NCI-H146 (cell line): ENCODE measurements around the gene RREB1.

Experiments used
- DNase-seq: peaks from one replicate; lab custom pipeline; 2025; lab: John Stamatoyannopoulos, UW

RREB1 gene

DNA sequence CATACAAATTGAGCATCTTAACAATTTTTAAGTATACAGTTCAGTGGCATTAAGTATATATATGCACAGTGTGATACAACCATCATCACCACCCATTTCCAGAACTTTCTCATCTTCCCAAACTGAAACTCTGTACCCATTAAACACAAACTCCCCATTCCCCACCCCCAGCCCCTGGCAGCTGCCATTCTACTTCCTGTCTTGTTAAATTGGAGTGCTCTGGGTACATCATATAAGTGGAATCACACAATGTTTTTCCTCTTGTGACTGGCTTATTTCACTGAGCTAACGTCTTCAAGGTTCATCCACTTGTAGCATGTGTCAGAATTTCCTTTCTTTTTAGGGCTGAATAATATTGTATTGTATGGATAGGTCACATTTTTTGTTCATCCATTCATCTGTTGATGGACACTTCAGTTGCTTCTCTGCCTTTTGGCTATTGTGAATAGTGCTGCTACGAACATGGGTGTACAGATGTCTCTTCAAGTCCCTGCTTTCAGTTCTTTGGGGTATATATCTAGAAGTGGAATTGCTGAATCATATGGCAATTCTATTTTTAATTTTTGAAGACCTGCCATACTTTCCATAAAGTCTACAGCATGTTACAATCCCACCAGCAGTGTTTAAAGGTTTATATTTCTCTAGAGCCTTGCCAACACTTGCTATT lies 19.6 kb upstream of the RREB1 start:
- DNase-seq = no peak

DNA sequence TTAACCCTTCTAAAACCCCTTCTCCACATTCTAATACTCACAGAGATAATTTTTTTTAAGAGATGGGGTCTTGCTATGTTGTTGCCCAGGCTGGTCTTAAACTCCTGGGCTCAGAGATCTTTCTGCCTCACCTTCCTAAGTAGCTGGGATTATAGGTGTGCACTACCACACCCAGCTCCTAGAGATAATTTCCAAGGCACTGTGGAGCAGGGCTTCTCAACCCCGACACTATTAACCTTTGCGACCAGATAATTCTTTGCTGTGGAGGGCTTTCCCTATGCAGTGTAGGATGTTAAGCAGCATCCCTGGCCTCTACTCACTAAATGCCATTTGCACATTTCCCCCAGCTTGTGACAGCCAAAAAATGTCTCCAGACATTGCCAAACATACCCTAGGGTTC lies 8.8 kb upstream of the RREB1 start:
- DNase-seq = no peak

DNA sequence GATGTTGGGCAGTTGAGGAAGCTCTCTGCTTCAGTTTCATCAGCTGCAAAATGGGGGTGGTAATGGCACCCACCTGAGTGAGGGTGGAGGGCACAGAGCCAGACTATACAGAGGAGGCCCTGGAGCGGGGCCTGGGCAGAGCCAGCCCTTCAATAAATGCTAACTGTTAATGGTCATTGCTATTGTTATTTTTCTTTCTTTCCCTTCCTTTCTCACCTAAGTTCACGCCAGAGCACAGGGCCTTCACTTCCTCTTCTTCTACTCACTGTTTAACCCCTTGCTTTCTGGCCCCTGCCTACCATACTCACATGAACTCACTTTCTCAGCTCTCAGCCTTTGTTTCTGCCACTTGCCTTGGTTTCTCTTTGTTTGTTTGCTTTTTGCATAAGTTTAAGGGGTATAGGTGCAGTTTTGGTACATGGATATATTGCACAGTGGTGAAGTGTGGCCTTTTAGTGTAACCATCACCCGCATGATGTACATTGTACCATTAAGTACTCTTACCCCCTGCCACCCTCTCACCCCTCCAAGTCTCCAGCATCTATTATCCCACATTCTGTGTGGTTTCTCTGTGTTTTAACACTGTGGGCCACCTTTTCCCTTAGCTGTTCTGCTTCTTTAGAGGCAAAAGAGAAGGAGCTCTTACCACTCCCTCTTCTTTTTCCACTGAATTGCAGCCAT lies 7.5 kb upstream of the RREB1 start:
- DNase-seq = no peak

DNA sequence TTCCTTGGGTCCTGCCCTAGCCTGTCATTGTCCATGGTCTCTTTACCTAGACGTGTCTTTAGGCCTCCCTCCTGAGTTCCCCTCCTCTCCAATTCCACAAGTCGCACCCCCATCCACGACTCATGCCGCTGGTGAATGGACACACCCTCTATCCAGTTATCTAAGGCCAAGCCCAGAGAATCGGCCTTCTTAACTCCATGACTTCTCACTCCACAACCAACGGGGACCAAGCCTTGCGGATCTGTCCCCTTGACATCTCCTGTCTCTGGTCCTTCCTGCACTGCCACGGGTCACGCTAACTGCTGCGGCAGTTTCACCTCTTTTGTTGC lies 7.0 kb upstream of the RREB1 start:
- no peak for DNase-seq

DNA sequence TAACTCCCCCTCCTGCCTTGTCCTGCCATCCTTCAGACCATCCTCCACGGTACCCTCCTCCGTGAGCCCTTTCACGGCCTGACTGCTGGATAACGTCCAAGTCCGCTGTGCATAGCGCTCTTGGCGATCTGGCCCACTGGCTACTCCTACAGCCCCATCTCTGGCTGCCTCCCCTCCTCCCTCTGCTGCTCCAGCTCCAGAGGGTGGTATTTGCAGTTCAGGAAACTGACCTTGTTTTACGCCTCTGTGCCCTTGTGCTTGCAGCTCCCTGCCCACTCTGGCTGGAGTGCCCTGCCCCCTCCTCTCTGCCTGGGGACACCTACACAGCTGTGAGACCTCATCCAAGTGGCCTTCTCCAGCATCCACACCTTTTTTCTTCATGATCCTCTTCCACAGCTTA lies 6.5 kb upstream of the RREB1 start:
- DNase-seq = no peak

DNA sequence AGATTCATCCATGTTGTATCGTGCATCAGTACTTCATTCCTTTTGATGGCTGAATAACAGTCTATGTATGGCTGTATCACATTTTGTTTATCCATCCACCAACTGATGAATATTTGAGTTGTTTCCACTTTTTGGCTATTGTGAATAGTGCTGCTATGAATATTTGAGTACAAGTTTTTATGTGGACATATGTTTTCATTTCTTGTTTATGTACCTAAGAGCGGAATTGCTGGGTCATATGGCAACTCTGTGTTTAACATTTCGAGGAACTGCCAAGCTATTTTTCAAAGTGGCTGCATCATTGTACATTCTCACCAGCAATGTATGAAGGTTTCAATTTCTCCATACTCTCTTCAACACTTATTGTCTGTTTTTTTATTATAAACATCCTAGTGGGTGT lies 3.0 kb upstream of the RREB1 start:
- no peak for DNase-seq

DNA sequence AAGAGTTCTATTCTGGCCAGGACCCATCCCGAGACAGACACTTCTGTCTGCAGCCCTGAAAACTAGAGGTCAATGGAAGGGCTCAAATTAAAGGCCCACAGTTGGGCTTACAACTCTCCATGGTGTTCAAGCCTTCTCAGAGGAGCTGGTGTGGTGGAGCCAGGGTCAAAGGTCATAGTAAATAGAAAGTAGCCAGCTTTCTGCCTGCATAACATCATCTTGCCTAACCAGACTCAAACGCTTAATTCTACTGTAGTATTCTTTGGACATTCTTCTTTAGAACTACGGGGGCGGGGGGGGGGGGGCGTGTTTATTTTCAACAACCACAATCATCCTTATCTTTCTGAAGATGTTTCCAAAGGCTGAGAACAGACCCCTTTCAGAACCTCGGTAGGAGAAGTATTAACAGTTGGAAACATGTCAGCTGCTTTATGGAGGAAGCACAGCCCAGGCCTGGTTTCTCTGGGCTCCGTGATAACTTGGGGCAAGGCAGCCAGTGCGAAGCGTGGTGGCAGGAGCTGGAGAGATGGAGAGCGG lies 1.5 kb upstream of the RREB1 start:
- DNase-seq = no peak

DNA sequence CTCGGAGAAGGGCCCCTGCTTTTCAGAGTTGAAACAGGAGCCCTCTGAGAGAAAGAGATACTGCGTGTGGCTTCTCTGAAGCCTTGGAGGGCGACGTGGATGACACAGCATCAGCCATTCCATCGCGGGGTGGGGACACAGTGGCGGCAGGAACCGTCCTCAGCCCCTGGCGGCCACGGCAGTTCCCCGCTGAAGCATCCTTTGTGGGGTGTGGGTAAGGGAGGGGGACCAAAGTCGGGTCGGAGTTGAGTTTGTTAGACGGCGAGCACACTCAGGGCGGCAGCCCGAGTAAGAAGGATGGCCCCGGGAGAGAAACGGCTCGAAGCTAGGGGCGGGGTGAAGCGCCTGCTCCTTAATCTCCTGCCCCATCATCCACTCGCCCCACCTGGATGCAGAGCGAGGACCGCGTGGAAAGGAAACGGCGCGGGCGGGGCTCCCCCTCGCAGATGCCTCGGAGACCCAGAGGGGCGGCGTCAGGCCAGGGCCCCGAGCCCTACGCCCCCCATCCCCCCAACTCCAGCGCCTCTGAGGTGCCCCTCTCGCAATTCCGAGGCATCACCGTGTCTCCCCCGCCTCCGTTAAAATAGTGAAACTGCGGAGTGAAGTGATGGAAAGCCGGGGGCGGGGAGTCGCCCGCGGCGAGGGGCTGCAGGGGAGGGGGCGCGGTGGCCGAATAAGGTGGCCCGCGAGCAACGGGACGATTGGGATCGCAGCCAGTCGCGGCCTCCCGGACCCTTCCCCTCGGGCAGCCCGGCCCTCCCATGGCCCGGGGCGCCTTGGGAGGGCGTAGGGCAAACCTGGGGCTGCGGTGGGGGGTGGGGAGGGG lies 796 bp upstream of the RREB1 start:
- DNase-seq = peak; percentile 35

DNA sequence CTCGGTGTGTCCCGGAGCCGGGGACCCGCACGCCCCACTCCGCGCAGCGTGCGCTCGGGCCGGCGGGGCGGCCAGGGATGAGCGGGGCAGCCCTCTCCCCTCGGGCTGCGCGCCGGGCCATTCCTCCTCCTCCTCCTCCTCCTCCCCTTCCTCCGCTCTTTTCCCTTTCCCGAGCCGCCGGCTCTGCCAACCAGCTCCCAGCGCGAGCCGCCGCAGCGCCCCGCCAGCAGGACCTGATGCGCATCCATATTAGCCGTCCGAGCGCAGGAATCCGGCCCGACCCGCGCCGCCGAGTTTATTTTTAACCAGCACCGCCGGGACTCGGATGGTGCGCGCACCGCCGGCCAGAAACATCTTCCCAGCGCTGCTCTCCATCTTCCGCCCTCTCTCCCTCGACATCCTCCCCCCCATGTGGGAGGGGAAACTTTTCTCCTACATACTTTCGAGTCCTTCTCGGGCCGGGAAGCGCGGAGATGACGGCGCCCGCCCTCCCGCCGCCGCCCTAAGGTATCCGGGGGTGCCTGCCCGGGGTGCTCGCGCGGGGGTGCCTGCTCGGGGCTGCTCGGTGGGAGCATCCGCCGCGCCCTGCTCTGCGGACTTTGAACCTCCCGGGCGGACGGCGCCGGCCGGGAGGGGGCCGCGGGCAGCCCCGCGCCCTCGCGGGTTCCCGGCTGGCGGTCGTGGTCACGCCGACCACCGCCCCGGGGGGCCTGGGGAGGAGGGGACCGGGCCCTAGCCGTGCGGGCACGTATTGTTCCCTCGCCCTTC lies 619 bp downstream of the RREB1 start:
- peak; percentile 39 for DNase-seq

DNA sequence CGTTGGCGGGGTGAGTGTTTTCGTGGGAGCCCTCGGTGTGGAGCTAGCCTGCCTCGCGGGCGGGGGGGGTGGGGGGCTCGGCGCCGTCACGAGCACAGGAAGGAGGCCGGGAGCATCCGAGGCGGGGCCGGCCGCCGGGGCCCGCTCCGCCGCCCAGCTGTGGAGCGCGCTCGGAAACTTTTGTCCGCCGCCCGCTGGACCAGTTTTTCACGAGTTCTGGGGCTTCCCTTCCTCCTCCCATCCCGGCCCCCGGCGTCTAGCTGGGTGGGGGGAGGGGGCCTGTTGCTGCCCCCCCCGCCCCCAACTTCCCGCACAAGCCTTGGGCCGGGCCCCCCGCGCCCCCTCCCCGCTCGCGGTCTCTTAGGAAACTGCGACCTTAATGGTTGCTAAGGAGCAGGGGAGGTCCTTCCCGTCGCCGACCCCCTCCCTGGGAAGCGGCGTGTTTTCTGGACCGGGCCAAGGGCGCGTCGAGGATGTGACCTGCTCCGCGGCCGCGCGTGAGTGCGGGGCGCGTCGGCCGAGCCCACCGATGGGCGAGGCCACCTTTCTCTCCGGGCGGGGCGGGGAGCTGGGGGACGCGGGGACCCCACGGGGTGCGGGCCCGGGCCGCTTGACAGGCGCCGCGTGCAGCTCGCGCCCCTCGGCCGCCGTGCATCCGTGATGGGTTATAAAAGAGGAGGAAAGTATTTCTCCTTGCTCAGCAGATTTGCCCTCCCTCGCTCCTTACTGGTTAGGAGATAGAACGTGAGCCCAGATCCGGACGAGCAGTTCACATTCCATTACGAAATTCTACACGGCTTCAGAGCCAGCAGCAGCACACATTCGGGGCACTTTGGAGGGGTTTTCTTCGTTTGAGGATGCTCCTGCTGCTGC lies 1.4 kb downstream of the RREB1 start:
- DNase-seq = peak; percentile 33

DNA sequence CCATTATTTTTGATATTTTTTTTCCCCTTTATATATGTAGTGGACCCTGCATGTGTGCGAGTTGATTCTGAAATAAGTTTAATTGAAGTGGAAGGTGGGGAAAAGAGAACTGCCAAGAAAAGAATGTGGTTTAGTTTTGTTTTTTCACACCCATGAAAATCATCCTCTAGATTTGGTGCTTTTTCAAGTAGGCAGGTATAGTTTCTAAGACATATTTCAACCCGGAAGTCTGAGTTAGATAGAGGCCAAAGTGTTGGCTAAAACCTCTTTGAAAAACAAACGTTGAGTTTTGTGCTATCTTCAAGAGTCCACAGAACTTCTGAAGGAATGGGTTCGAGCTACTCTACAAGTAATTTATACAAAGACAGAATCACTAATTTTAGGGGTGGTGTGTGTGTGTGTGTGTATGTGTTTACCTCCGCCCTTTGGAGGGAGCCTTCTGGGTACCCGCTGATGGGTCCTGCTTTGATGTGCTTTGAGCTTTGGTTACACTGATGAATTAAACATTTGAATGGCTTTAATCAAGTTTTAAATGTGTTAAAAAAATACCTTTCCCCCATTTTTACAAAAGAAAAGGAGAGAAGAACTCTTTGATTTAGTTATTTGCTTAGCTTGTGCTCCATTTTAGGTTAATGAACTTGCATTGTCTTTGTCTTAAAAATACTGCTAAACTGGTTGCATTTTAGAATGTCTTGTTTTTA lies 2.5 kb downstream of the RREB1 start:
- DNase-seq = no peak

DNA sequence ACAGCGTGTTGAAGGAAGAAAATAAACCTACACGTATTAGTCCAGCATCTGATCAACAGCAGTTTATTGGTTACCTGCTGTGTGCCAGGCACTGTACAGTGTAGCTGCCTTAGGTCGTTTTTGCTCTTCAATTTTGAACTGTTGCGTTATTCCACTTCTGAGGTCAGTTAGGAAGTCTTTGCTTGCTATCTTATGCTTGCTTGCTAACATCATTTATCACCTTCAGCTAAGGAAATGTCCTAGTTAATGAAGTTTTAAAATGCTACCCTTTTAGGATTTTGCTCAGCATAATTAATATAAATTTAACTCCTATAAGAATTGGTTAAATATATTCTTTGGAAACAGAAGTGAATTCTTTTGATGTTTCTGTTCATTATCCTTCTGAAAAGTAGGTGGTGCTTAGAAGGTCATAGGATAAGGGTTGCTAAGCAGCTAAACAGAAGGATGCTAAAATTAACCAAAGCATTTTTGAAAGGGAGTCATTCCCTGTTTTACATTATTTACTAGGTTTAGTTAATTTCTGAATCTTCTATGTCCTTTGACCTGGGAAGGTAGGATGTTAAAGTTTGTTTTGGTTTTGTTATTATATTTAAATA lies 3.4 kb downstream of the RREB1 start:
- no peak for DNase-seq

DNA sequence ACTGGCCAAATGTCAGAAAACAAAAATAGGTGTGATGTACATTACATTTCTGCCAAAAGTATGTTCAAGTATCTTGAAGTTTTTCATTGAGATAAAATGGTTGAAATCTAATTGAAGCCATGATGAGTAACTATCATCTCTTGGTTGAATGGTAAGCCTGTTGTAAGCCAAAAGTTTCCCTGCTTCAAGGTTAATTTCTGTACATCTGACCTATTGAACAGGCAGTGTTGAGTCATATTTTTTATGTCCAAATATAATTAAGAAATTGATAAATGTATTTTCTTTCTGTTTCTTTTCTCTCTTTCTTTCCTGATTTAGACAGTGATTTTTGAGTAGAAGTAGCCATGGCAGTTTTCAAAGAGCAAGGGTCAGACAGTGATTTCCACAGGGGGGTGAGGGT lies 4.4 kb downstream of the RREB1 start:
- no peak for DNase-seq

DNA sequence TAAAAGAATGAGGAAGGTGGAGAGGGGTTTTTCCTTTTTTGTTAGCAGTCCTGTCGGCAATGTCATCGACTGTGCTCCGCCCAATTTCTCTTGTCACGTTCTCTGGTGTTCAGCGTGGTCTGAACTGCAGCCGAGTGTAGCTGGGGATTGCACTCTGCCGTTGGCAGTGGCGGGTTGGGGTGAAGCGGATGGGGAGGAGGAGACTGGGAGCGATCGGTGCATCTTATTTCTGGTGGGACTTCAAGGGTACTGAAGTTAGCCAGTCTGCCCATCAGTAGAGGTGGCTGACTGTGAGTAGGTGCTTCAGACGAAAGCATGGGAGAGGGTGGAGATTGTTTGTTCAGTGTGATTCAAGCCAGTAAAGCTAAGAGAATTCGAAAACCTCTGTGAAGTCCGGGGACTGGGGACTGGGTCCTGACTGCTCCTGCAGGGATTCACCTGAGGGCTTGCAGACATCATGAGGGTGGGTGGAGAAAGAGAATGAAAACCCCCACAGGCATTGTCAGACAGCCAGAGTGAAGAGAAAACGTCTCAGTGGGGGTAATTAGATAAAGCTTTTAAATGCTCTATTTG lies 5.1 kb downstream of the RREB1 start:
- DNase-seq = peak; percentile 71

DNA sequence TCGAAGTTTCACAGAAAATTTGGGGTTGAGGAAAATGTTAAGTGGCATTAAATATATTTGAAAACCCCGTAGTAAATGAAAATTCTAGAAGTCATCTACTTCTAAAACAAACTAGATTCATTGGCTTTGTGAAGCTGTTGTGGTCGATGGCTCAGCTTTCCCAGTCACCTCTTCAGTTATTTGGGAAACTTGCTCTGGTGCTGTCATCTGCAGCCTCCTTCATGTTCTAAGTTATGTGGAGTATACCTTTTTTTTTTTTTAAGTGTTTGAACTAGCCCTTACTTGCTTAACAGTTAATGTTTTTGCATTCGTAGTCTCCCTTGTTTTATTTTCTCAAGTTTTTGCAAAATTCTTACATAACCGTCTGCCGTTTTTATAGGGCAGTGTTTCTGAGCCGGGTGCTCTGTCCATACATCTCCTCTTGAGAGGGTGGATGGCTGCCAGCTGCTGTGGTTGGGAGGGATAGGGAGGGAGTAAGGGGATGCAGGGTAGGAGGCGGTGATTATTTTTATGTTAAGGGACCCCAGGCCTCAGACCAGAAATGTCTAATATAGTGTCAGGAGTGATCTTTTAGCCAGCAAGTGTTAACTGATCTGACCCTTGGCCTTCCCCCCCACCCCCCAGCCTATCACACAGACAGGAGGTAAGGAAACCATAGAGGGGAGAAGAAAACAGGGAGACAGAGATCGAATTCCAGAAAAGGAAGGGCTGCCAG lies 7.1 kb downstream of the RREB1 start:
- no peak for DNase-seq

DNA sequence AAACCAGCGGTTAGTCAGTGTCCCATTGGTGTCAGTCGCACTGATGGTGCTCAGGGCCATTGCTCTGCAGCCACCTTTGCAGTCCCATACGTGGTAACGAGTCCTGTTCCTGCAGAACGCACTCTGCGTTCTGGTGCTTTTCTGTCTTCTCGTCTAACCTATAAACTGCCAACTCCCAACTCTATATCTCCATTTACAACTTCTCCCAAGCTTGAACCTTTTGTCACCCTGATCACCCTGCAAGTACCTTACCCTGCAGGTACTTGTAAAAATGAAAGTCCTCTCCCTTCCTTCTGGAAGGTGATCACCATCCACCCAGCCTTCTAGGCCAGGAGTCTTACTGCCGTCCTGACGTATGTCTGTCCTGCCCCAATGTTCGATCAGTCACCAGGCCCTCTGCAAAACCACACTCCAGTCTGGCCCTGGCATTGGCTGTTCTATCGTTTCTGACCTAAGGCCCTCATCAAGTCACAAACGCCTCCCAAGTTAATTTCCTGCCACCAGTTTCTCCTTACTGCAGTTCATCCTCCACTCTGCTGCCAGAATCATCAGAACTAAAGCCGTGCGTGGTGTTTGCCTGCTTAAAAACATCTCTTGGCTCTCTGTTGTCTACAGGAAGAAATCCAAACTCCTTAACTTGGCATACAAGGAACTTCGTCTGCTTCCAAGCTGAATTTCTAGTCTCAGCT lies 7.9 kb downstream of the RREB1 start:
- DNase-seq = no peak

DNA sequence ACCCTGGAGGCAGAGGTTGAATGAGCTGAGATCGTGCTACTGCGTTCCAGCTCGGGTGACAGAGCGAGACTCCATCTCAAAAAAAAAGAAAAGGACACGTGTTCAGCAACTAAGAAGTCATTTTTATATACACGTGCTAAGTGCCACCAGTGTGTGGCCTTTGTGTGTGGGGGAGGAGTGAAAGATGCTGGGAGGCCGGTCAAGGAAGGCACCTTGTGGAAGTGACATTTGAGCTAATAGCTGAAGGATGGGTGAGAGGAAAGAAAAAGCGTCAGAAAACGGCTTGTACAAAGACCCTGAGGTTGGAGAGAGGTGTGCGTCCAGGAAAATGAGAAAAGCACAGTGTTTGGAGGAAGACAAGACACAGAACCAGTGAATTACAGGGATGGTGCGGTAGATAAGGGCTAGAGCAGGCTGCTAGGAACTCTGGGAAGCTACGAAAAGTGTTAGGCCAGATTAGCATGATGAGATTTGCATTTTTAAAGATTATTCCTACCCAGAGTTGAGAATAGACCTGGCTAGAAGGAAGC lies 11.6 kb downstream of the RREB1 start:
- no peak for DNase-seq

DNA sequence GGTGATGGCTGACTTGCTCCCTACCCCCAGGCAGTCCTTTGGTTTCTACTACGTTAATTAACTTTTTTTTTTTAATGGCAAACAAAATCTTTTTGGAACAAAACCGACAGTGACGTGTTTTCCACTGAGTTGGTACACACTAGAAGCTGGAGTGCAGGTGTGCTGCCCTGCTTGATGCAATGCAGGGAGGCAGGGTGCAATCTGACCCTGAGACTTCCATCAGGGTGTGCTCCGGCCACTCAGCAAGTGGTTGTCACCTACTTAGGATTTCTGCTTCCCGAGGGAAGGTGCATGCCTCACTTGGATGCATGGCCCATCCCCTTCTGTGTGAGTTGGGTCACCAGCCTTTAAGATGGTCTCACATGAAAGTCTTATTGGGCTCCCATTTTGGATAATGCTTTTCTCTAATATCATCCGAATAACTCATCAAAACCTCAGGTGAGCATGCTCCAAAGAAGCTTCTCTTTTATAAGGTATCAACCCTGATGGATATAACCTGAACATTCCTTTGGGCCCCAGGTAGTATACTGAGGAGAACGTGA lies 14.0 kb downstream of the RREB1 start:
- DNase-seq = peak; percentile 79
